GM12872 (cell line): ENCODE data around the gene FLYWCH1.

Source experiments
- TF ChIP-seq, protein P1 (sequence below): IDR thresholded peaks from 3 replicates; pipeline ENCODE4 v1.5.1; 2011; ENCODE audit warnings: low read depth, mild to moderate bottlenecking, low read length, moderate library complexity; ENCODE audit not compliant: insufficient read depth

The FLYWCH1 gene

DNA sequence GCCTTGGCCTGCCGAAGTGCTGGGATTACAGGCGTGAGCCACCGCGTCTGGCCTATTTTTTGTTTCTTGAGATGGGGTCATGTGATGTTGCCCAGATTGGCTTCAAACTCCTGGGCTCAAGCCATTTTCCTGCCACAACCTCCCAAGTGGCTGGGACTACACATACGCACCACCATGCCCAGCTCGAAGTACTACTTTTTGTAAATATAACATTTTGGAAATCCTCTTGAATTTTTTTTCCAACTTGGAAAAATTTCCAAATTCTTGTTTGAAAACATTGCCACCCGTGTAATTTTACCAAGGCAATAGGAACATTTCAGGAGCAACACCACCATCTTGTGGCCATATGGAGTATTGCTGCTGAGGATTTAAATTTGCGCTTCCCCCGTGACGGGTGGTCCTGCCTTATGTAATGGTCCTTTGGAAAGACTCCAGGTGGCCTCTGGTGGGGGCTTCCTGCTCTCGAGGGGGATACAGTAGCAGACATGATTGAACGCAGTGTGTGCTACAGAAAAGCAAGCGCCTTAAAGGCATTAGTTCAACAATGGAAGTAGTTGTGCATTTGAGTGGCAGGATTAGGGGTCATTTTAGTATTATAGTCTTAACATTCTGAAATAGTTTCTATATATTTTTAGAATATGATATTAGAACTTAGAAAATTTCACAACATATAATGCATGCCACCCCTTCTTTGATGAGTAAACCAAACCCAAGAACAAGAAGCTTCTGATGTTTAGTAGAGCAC is 8.0 kb downstream of the FLYWCH1 start:
- TF ChIP-seq, protein P1, sequence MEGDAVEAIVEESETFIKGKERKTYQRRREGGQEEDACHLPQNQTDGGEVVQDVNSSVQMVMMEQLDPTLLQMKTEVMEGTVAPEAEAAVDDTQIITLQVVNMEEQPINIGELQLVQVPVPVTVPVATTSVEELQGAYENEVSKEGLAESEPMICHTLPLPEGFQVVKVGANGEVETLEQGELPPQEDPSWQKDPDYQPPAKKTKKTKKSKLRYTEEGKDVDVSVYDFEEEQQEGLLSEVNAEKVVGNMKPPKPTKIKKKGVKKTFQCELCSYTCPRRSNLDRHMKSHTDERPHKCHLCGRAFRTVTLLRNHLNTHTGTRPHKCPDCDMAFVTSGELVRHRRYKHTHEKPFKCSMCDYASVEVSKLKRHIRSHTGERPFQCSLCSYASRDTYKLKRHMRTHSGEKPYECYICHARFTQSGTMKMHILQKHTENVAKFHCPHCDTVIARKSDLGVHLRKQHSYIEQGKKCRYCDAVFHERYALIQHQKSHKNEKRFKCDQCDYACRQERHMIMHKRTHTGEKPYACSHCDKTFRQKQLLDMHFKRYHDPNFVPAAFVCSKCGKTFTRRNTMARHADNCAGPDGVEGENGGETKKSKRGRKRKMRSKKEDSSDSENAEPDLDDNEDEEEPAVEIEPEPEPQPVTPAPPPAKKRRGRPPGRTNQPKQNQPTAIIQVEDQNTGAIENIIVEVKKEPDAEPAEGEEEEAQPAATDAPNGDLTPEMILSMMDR, result peak; percentile 76

DNA sequence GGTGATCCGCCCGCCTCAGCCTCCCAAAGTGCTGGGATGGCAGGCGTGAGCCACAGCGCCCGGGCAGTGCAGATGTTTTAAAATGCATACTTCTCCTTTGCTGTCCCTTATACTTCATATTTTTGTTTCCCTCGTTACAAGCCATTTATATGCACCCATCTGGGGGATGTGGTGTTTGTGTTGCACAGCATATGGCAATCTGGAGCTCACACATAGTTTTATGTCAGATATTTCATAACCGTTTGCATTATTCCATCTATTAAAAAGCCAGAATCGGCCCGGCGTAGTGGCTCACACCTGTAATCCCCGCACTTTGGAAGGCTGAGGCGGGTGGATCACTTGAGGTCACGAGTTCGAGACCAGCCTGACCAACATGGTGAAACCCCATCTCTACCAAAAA is 11.8 kb downstream of the FLYWCH1 start:
- TF ChIP-seq, protein P1, result no peak

DNA sequence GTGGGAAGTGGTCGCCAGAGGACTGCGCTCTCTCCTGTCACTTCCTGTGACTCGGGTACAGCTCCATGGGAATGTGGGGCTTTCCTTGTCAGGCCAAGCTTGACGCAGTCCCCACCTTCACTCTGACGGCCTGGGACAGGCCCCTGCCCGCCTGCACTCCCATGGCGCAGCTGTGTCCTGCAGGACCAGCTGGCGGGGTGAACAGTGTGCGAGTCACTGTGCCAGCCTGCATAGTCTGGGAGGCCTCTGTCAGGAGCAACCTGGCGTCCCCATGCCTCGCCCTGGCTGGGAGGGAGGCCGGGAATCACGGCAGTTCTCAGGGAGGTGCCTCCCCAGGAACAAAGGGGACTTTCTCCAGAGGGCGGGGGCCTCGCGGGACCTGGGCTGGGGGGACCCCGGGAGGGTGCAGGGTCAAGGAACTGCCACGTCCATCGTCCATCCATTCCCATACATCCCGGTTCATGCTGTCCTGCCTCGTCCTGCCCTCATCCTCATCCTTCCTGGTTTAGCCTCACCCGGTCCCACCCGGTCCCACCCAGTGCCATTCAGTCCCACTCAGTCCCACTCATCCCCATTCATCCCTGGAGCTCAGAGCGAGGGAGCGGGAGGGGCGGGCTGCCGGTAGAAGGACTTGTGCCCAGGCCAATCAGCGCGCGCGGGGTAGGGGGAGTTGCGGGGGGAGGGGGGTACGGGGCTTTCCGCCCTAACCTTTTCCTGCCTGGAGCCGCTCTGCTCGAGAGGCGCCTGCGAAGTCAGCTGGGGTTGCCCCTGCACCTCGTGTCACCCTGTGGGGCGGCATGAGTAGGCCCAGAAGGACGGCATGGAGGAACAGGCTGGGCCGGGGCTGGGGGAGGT is 13.4 kb downstream of the FLYWCH1 start:
- TF ChIP-seq, protein P1, result no peak

GRCh38 chr16:2925951-2926649 is 14.4 kb downstream of the FLYWCH1 start:
- TF ChIP-seq, protein P1, result no peak

- TF ChIP-seq, protein P1, result no peak
Measured at GRCh38 chr16:2926650-2926999, 14.9 kb downstream of the FLYWCH1 start.

DNA sequence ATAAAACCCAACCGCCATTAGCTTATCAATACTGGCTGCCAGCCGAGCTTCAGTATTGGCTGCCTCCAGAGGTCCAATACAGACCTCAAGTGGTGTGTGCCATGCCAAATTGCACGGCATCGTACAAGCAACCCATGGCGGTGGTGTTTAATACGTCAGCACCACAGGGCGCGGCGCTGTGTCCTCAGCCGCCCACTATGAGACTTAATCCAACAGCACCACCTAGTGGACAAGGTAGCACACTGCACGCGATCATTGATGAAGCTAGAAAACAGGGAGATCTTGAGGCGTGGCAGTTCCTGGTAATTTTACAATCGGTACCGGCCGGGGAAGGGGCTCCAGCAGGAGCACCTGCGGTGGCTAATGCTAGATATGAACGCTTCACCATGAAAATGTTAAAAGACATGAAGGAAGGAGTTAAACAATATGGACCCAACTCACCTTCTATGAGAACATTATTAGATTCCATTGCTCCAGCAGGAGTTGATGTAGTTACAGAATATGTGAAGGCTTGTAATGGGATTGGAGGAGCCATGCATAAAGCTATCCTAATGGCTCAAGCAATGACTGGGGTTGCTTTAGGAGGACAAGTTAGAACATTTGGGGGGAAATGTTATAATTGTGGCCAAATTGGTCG is 15.4 kb downstream of the FLYWCH1 start:
- TF ChIP-seq, protein P1, result peak; percentile 92

DNA sequence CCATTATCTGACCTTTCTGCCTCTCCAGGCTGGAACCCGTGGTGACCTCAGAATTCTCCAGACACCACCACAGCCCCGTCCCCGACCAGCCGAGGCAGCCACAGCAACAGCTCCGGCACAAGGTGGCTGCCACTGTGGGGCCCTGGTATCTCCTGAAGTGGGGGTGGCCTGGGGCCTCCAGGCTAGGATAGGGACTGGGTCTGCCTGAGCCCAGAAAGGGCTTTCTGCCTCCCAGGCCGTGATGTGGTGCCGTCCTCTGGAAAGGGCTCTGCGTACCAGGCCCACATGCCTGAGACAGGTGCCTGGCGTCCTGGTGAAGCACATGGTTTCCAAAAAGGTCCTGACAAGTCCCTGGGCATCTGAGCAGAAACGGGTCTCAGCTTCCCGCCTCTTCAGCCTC is 17.1 kb downstream of the FLYWCH1 start:
- TF ChIP-seq, protein P1, result no peak
